ENCODE data around the gene DOCK4. TPM values are rescaled to one million over a fixed set of nuclear protein-coding genes. Genes with fewer than 3 reads are reported as not detected.

DOCK4 gene
- total and polyA plus RNA-seq, 10 of the 15 experiments (the other 5 are each of a cell fraction or from before 2014, with no cell fraction given): 0.03 to 0.73 (median 0.38) TPM

GRCh38 chr7:112183266-112183665 is 22.9 kb downstream of the DOCK4 start:
- Histone ChIP-seq H4K20me1 (ENCODE audit: control insufficient read depth, insufficient read depth) (no peaks in the 10 kb centered on the region), H2AFZ (ENCODE audit: control insufficient read depth, low read depth, low read length) (no peak overlapping the region), H3K79me2 (ENCODE audit: control insufficient read depth, insufficient read depth, low read length) (no peaks in the 10 kb centered on the region), H3K27ac (ENCODE audit: control insufficient read depth, insufficient read depth) (no peak overlapping the region), H3K4me3 (no peak overlapping the region), H3K36me3 (ENCODE audit: control insufficient read depth in 2 of 2, insufficient read depth in 2 of 2, low read length in 1 of 2) (no peaks in the 10 kb centered on the region), H3K4me1 (ENCODE audit: control insufficient read depth, insufficient read depth, low read length) (no peaks in the 10 kb centered on the region), H3K9me3 (replicated peaks; ENCODE audit: control insufficient read depth, insufficient read depth, low read length) (no peaks in the 10 kb centered on the region), H3K27me3 (replicated peaks in 1 of 2; ENCODE audit: control insufficient read depth in 2 of 2, insufficient read depth in 2 of 2, low read length in 1 of 2) (no peaks in the 10 kb centered on the region; a peak in 2 of 4 replicates), H3K4me2 (ENCODE audit: control insufficient read depth, insufficient read depth) (no peak overlapping the region), H3K9ac (ENCODE audit: control insufficient read depth, insufficient read depth, low read length) (no peak overlapping the region)
- ChIA-PET CTCF (no interaction called here), POLR2A (no interaction called here), RAD21 (ENCODE audit: unreplicated experiment) (no interaction called here), SMC1A (ENCODE audit: uncharacterized antibody, unreplicated experiment) (interaction anchor here (1.2 kb wide), 1 partner anchor 48 kb away, joined by 3 read pairs; no protein-coding TSS in a partner anchor)
- TF ChIP-seq, protein P1, sequence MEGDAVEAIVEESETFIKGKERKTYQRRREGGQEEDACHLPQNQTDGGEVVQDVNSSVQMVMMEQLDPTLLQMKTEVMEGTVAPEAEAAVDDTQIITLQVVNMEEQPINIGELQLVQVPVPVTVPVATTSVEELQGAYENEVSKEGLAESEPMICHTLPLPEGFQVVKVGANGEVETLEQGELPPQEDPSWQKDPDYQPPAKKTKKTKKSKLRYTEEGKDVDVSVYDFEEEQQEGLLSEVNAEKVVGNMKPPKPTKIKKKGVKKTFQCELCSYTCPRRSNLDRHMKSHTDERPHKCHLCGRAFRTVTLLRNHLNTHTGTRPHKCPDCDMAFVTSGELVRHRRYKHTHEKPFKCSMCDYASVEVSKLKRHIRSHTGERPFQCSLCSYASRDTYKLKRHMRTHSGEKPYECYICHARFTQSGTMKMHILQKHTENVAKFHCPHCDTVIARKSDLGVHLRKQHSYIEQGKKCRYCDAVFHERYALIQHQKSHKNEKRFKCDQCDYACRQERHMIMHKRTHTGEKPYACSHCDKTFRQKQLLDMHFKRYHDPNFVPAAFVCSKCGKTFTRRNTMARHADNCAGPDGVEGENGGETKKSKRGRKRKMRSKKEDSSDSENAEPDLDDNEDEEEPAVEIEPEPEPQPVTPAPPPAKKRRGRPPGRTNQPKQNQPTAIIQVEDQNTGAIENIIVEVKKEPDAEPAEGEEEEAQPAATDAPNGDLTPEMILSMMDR (IDR thresholded peaks at IDR 0.05 in 2 of 3, conservative IDR thresholded peaks at IDR 0.05 in 1 of 3; ENCODE audit: control insufficient read depth in 2 of 3, extremely low read depth in 1 of 3, insufficient read depth in 1 of 3, low read depth in 3 of 3, low read length in 3 of 3): no peak
- TF ChIP-seq NFXL1 (IDR thresholded peaks at IDR 0.05; ENCODE audit: borderline replicate concordance): no peak
- TF ChIP-seq TCF7 (IDR thresholded peaks at IDR 0.05; ENCODE audit: borderline replicate concordance): no peak
- no peak for TF ChIP-seq CHD4 (IDR thresholded peaks at IDR 0.05)
- no peak for FAIRE-seq
- no peak for DNase-seq (ENCODE audit: low read depth, low spot score)
- no TSS peak for BruUV-seq (replicated peaks)
- WGBS (ENCODE audit: insufficient coverage, insufficient replicate concordance, low lambda C conversion rate, missing lambda C conversion rate): 50% methylated on average over 1 of the region's 1 CpG
- no peak for ATAC-seq
- intact Hi-C loops (cut with micrococcal nuclease; ENCODE audit: unreplicated experiment) (no loop called here), in situ Hi-C loops (cut with MboI) (no loop called here)

DNA sequence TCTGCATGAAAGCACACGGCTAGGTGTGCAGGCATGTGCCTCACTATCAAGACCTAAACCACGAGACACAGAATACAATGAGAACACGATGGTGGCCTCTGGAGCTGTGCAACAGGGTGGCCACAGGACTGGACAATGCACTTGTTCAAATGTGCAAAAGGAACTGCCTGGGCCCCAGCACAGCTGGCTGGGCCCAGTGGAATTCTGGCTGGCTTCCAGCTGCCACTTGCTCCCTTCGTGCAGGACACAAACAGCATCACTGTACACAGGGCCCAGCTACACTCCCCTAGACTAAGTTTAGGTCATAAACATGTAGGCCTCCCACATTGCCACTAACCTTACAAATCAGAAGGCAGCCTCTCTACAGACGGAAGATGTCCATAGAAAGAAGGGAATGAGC is 23.4 kb downstream of the DOCK4 start:
- ChIA-PET POLR2A (no interaction called here), CTCF (no interaction called here), SMC1A (ENCODE audit: uncharacterized antibody, unreplicated experiment) (interaction anchor here (1.2 kb wide), 2 partner anchors 47 to 103 kb away, joined by 3 read pairs; no protein-coding TSS in a partner anchor), RAD21 (ENCODE audit: unreplicated experiment) (no interaction called here)
- in situ Hi-C loops (cut with MboI): no loop called here
- FAIRE-seq (no peak), ATAC-seq (no peak), DNase-seq (ENCODE audit: low read depth, low spot score) (no peak)
- 66% methylated on average over 5 of the region's 5 CpGs for WGBS (ENCODE audit: insufficient coverage, insufficient replicate concordance, low lambda C conversion rate, missing lambda C conversion rate)
- Histone ChIP-seq H2AFZ (ENCODE audit: control insufficient read depth, low read depth, low read length) (no peak overlapping the region), H3K79me2 (ENCODE audit: control insufficient read depth, insufficient read depth, low read length) (no peaks in the 10 kb centered on the region), H3K27ac (ENCODE audit: control insufficient read depth, insufficient read depth) (no peak overlapping the region), H3K9me3 (replicated peaks; ENCODE audit: control insufficient read depth, insufficient read depth, low read length) (no peaks in the 10 kb centered on the region), H3K36me3 (ENCODE audit: control insufficient read depth in 2 of 2, insufficient read depth in 2 of 2, low read length in 1 of 2) (no peaks in the 10 kb centered on the region), H3K4me3 (no peak overlapping the region), H4K20me1 (ENCODE audit: control insufficient read depth, insufficient read depth) (no peaks in the 10 kb centered on the region), H3K4me2 (ENCODE audit: control insufficient read depth, insufficient read depth) (no peak overlapping the region), H3K4me1 (ENCODE audit: control insufficient read depth, insufficient read depth, low read length) (no peaks in the 10 kb centered on the region), H3K27me3 (replicated peaks in 1 of 2; ENCODE audit: control insufficient read depth in 2 of 2, insufficient read depth in 2 of 2, low read length in 1 of 2) (no peaks in the 10 kb centered on the region; a peak in 2 of 4 replicates), H3K9ac (ENCODE audit: control insufficient read depth, insufficient read depth, low read length) (no peak overlapping the region)
- no TSS peak for BruUV-seq (replicated peaks)
- intact Hi-C loops (cut with micrococcal nuclease; ENCODE audit: unreplicated experiment): no loop called here
- TF ChIP-seq HDGF (IDR thresholded peaks at IDR 0.05) (no peak), GATAD2B (conservative IDR thresholded peaks at IDR 0.05; ENCODE audit: low read depth) (no peak), ATF2 (IDR thresholded peaks at IDR 0.05; ENCODE audit: low read length) (no peak), ZBTB11 (CRISPR knock-in tag; IDR thresholded peaks at IDR 0.05) (no peak)
